ENCODE measurements around the gene KIRREL1. TPM values are rescaled to one million over a fixed set of nuclear protein-coding genes. Genes with fewer than 3 reads are reported as not detected.

KIRREL1 gene
- total RNA-seq, 1 experiment from 2014 or later, result 45.4 TPM

GRCh38 chr1:158026651-158027050, 33.2 kb downstream of the KIRREL1 start:
- TF ChIP-seq, protein P1, sequence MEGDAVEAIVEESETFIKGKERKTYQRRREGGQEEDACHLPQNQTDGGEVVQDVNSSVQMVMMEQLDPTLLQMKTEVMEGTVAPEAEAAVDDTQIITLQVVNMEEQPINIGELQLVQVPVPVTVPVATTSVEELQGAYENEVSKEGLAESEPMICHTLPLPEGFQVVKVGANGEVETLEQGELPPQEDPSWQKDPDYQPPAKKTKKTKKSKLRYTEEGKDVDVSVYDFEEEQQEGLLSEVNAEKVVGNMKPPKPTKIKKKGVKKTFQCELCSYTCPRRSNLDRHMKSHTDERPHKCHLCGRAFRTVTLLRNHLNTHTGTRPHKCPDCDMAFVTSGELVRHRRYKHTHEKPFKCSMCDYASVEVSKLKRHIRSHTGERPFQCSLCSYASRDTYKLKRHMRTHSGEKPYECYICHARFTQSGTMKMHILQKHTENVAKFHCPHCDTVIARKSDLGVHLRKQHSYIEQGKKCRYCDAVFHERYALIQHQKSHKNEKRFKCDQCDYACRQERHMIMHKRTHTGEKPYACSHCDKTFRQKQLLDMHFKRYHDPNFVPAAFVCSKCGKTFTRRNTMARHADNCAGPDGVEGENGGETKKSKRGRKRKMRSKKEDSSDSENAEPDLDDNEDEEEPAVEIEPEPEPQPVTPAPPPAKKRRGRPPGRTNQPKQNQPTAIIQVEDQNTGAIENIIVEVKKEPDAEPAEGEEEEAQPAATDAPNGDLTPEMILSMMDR (IDR thresholded peaks at IDR 0.05; ENCODE audit: insufficient read depth in 1 of 2, low read depth in 1 of 2, low read length in 1 of 2, severe bottlenecking in 1 of 2, unreplicated experiment in 1 of 2), result no peak
- Histone ChIP-seq H3K36me3 (ENCODE audit: control insufficient read depth, insufficient read depth, low read length) (no peaks in the 10 kb centered on the region), H3K27me3 (replicated peaks; ENCODE audit: control insufficient read depth, insufficient read depth, low read length) (no peaks in the 10 kb centered on the region), H3K4me1 (peaks cover 6% of the 10 kb centered on the region; the same call in 1 of the 2 replicates), H3K9me3 (no peaks in the 10 kb centered on the region), H3K4me3 (ENCODE audit: low read depth, low read length) (no peak overlapping the region)
- CTCF ChIA-PET, result interaction anchor here (0.8 kb wide), 1 partner anchor 24 kb away, joined by 4 read pairs; no protein-coding TSS in a partner anchor
- peaks cover 6% of the 10 kb centered on the region for H3K4me1 Mint-ChIP-seq (ENCODE audit: low read depth, unreplicated experiment)
- H3K9me3 Mint-ChIP-seq (ENCODE audit: unreplicated experiment), result no peaks in the 10 kb centered on the region
- DNase-seq, result no peak
- BruUV-seq (replicated peaks), result no TSS peak
- intact Hi-C loops (cut with micrococcal nuclease; ENCODE audit: unreplicated experiment), result no loop called here
- no peak overlapping the region for H3K27ac Mint-ChIP-seq (ENCODE audit: unreplicated experiment)
- peaks cover 6% of the 10 kb centered on the region for H3K36me3 Mint-ChIP-seq (ENCODE audit: insufficient read depth, unreplicated experiment)
- no peak overlapping the region for H3K4me3 Mint-ChIP-seq (ENCODE audit: unreplicated experiment)
- POLR2A ChIA-PET, result no interaction called here
- no peaks in the 10 kb centered on the region for H3K27me3 Mint-ChIP-seq (ENCODE audit: insufficient read depth, unreplicated experiment)

DNA sequence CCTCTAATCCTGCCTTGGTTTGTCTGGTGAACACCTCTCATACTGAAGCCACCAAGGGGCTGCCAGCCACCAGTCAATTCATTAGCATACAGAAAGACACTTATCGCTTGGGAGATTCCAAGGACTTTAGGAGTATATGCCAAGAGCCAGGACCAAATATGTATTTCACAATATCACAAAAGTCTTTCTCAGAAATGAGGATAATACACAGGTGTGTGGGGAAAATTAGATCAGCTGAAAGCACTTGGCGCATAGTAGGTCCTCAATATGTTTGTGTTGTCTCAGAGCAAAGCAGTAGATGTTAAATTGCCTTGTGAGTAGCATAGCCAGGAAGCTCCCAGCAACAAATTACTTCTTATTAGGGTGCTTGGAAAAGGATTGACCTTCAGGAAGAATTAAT, 34.1 kb downstream of the KIRREL1 start:
- Mint-ChIP-seq H3K4me1 (ENCODE audit: low read depth, unreplicated experiment) (peaks cover 6% of the 10 kb centered on the region), H3K9me3 (ENCODE audit: unreplicated experiment) (no peaks in the 10 kb centered on the region), H3K4me3 (ENCODE audit: unreplicated experiment) (no peak overlapping the region), H3K27ac (ENCODE audit: unreplicated experiment) (no peak overlapping the region), H3K27me3 (ENCODE audit: insufficient read depth, unreplicated experiment) (no peaks in the 10 kb centered on the region), H3K36me3 (ENCODE audit: insufficient read depth, unreplicated experiment) (peaks cover 14% of the 10 kb centered on the region)
- Histone ChIP-seq H3K4me3 (ENCODE audit: low read depth, low read length) (no peak overlapping the region), H3K36me3 (ENCODE audit: control insufficient read depth, insufficient read depth, low read length) (no peaks in the 10 kb centered on the region), H3K4me1 (peaks cover 3% of the 10 kb centered on the region; the same call in 1 of the 2 replicates), H3K9me3 (no peaks in the 10 kb centered on the region), H3K27me3 (replicated peaks; ENCODE audit: control insufficient read depth, insufficient read depth, low read length) (no peaks in the 10 kb centered on the region)
- CTCF ChIA-PET, result interaction anchor here (0.8 kb wide), 1 partner anchor 25 kb away, joined by 4 read pairs; no protein-coding TSS in a partner anchor
- intact Hi-C loops (cut with micrococcal nuclease; ENCODE audit: unreplicated experiment), result no loop called here
- POLR2A ChIA-PET, result no interaction called here
- TF ChIP-seq, protein P1 (IDR thresholded peaks at IDR 0.05; ENCODE audit: insufficient read depth in 1 of 2, low read depth in 1 of 2, low read length in 1 of 2, severe bottlenecking in 1 of 2, unreplicated experiment in 1 of 2), result no peak
- no TSS peak for BruUV-seq (replicated peaks)
- no peak for DNase-seq

DNA sequence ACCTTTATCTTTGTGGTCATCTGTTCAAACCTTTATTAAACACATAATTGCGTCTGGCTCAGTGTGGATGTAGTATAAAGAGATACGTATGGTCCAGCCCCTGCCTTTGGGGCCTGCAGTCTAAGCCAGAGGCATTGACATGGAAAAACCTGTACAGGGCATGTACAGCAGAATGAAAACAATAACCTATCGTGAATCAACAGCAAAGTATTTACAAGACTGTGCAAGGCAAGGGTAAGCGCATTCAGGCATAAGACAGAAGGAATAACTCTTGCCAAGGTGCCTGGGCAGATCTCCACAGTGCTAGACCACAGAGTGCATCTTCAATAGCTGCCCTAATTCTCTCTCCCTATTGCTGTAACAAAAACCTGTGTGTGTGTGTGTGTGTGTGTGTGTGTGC, 35.5 kb downstream of the KIRREL1 start:
- ChIA-PET POLR2A (no interaction called here), CTCF (interaction anchor here (1.4 kb wide), 1 partner anchor 36 kb away, joined by 4 read pairs; the partner anchor contains the start of gene KIRREL1)
- no peaks in the 10 kb centered on the region for H3K9me3 Mint-ChIP-seq (ENCODE audit: unreplicated experiment)
- H3K27me3 Mint-ChIP-seq (ENCODE audit: insufficient read depth, unreplicated experiment), result no peaks in the 10 kb centered on the region
- intact Hi-C loops (cut with micrococcal nuclease; ENCODE audit: unreplicated experiment), result no loop called here
- H3K4me1 Mint-ChIP-seq (ENCODE audit: low read depth, unreplicated experiment), result peaks cover 6% of the 10 kb centered on the region
- TF ChIP-seq, protein P1 (IDR thresholded peaks at IDR 0.05; ENCODE audit: insufficient read depth in 1 of 2, low read depth in 1 of 2, low read length in 1 of 2, severe bottlenecking in 1 of 2, unreplicated experiment in 1 of 2), result no peak
- BruUV-seq (replicated peaks), result no TSS peak
- Histone ChIP-seq H3K4me1 (no peaks in the 10 kb centered on the region), H3K4me3 (ENCODE audit: low read depth, low read length) (no peak overlapping the region), H3K27me3 (replicated peaks; ENCODE audit: control insufficient read depth, insufficient read depth, low read length) (no peaks in the 10 kb centered on the region), H3K9me3 (no peaks in the 10 kb centered on the region), H3K36me3 (ENCODE audit: control insufficient read depth, insufficient read depth, low read length) (no peaks in the 10 kb centered on the region)
- no peak for DNase-seq
- no peak overlapping the region for H3K4me3 Mint-ChIP-seq (ENCODE audit: unreplicated experiment)
- peaks cover 22% of the 10 kb centered on the region for H3K36me3 Mint-ChIP-seq (ENCODE audit: insufficient read depth, unreplicated experiment)
- no peak overlapping the region for H3K27ac Mint-ChIP-seq (ENCODE audit: unreplicated experiment)
